H1 (cell line): Measurements from ENCODE around the gene PBX1. TPM values are rescaled to one million over a fixed set of nuclear protein-coding genes. Genes with fewer than 3 reads are reported as not detected.

ENCODE experiments used
- CTCF ChIA-PET: fragments of 300-600 bp; sonication (Branson Sonifier 250); formaldehyde crosslinking; loops from one replicate; lab custom pipeline; 2021; ENCODE audit not compliant: partially characterized antibody; lab: Charles Lee
- POLR2A ChIA-PET: fragments of 300-600 bp; sonication (Branson Sonifier 250); formaldehyde crosslinking; loops from one replicate; lab custom pipeline; 2021; ENCODE audit warnings: inconsistent platforms; ENCODE audit not compliant: partially characterized antibody; lab: Charles Lee
- DNase-seq, 2 experiments: peaks; one replicate each; pipeline versions ENCODE4 v3.0.0 to v3.0.0-alpha.2; 2010 to 2022; ENCODE audit warnings: low spot score in 2 of 2, low read depth in 1 of 2, mixed read lengths in 1 of 2
- FAIRE-seq: peaks from 2 replicates; lab custom pipeline; 2011; peaks lifted over from hg19 to GRCh38; lab: Jason Lieb, UNC
- H2AFZ ChIP-seq: 2 replicates; pipeline ENCODE4 v1.8.1; 2012; ENCODE audit warnings: low read length, inconsistent platforms
- H2AK5ac ChIP-seq: 2 replicates; pipeline ENCODE4 v1.6.1; 2013; ENCODE audit warnings: low read depth, low read length
- H2BK120ac ChIP-seq: replicated peaks from 2 replicates; pipeline ENCODE3; 2013; ENCODE audit warnings: low read depth, low read length, inconsistent platforms
- H2BK12ac ChIP-seq: 2 replicates; pipeline ENCODE4 v1.6.1; 2013; ENCODE audit warnings: low read depth, low read length
- H2BK15ac ChIP-seq: 2 replicates; pipeline ENCODE4 v1.6.1; 2013; ENCODE audit warnings: low read length
- H2BK20ac ChIP-seq: 2 replicates; pipeline ENCODE4 v1.6.1; 2013; ENCODE audit warnings: low read length
- H2BK5ac ChIP-seq: 2 replicates; pipeline ENCODE4 v1.6.1; 2013; ENCODE audit warnings: low read depth, low read length
- H3K14ac ChIP-seq: 2 replicates; pipeline ENCODE4 v1.6.1; 2013; ENCODE audit warnings: inconsistent platforms; ENCODE audit not compliant: insufficient read length
- H3K18ac ChIP-seq: 2 replicates; pipeline ENCODE4 v1.6.1; 2013; ENCODE audit warnings: low read length; ENCODE audit errors: extremely low read depth
- H3K23ac ChIP-seq: 2 replicates; pipeline ENCODE4 v1.6.1; 2013; ENCODE audit warnings: inconsistent platforms; ENCODE audit not compliant: insufficient read length
- H3K23me2 ChIP-seq: 2 replicates; pipeline ENCODE4 v1.6.1; 2013; ENCODE audit warnings: low read depth, low read length
- H3K27ac ChIP-seq: 2 replicates; pipeline ENCODE4 v1.6.1; 2011; ENCODE audit warnings: low read depth, low read length, inconsistent platforms
- H3K27me3 ChIP-seq, 4 experiments: replicated peaks in 1 of 4; 1 replicate in 1 of 4; 2 replicates in 3 of 4; pipeline versions ENCODE4 v1.6.1 to v1.8.1; 2011 to 2013; ENCODE audit warnings: low read length in 3 of 4, mild to moderate bottlenecking in 3 of 4, inconsistent platforms in 2 of 4, mixed read lengths in 2 of 4, moderate library complexity in 1 of 4; ENCODE audit not compliant: control insufficient read depth in 3 of 4, insufficient read depth in 3 of 4; ENCODE audit errors: extremely low read depth in 1 of 4
- H3K36me3 ChIP-seq, 4 experiments: 2 replicates each; pipeline versions ENCODE4 v1.6.1 to v1.8.1; 2011 to 2013; ENCODE audit warnings: mild to moderate bottlenecking in 4 of 4, low read length in 3 of 4, moderate library complexity in 2 of 4, control low read depth in 1 of 4, inconsistent platforms in 1 of 4; ENCODE audit not compliant: insufficient read depth in 4 of 4, control insufficient read depth in 2 of 4
- H3K4ac ChIP-seq: replicated peaks from 2 replicates; pipeline ENCODE3; 2013; ENCODE audit warnings: low read length, low read depth, mixed read lengths, inconsistent platforms; ENCODE audit not compliant: insufficient read length
- H3K4me1 ChIP-seq, 4 experiments: replicated peaks in 1 of 4; 1 replicate in 1 of 4; 2 replicates in 3 of 4; pipeline versions ENCODE4 v1.6.1 to v1.8.1; 2011 to 2013; ENCODE audit warnings: low read length in 3 of 4, inconsistent platforms in 2 of 4, mixed read lengths in 1 of 4; ENCODE audit not compliant: insufficient read depth in 4 of 4, control insufficient read depth in 3 of 4
- H3K4me2 ChIP-seq, 2 experiments: 2 replicates each; pipeline versions ENCODE4 v1.6.1 to v1.8.1; 2011 to 2013; ENCODE audit warnings: low read depth in 2 of 2, low read length in 2 of 2, control low read depth in 1 of 2, inconsistent platforms in 1 of 2, mild to moderate bottlenecking in 1 of 2; ENCODE audit not compliant: insufficient read depth in 1 of 2
- H3K4me3 ChIP-seq, 4 experiments: fragments of 200-600, 300-600 bp in 1 of 4; sonication (generic), shearing (Covaris generic), sonication (Bioruptor Twin) in 1 of 4; 2 replicates each; pipeline versions ENCODE4 v1.5.1 to v1.8.1; 2011 to 2016; ENCODE audit warnings: low read length in 4 of 4, low read depth in 3 of 4, control low read depth in 2 of 4, inconsistent platforms in 2 of 4, mild to moderate bottlenecking in 2 of 4, mixed read lengths in 1 of 4, moderate library complexity in 1 of 4; ENCODE audit not compliant: insufficient read depth in 2 of 4; ENCODE audit errors: extremely low read depth in 1 of 4
- H3K56ac ChIP-seq: replicated peaks from 2 replicates; pipeline ENCODE3; 2013; ENCODE audit warnings: low read depth, mild to moderate bottlenecking, mixed read lengths, low read length, inconsistent platforms; ENCODE audit not compliant: insufficient read length
- H3K79me1 ChIP-seq: 2 replicates; pipeline ENCODE4 v1.6.1; 2013; ENCODE audit warnings: low read depth, low read length, control low read depth
- H3K79me2 ChIP-seq, 2 experiments: 2 replicates each; pipeline versions ENCODE4 v1.6.1 to v1.8.1; 2012 to 2013; ENCODE audit warnings: low read length in 2 of 2, mild to moderate bottlenecking in 2 of 2, inconsistent platforms in 1 of 2; ENCODE audit not compliant: insufficient read depth in 2 of 2, control insufficient read depth in 1 of 2
- H3K9ac ChIP-seq, 4 experiments: replicated peaks in 1 of 4; 1 replicate in 1 of 4; 2 replicates in 3 of 4; pipeline versions ENCODE4 v1.6.1 to v1.8.1; 2011 to 2013; ENCODE audit warnings: low read depth in 3 of 4, low read length in 3 of 4, control low read depth in 2 of 4, mild to moderate bottlenecking in 2 of 4, moderate library complexity in 2 of 4, inconsistent platforms in 1 of 4; ENCODE audit errors: extremely low read depth in 1 of 4
- H3K9me3 ChIP-seq, 2 experiments: 2 replicates each; pipeline versions ENCODE4 v1.6.1 to v1.8.1; 2012 to 2013; ENCODE audit warnings: mild to moderate bottlenecking in 2 of 2, moderate library complexity in 2 of 2, control low read depth in 1 of 2, inconsistent platforms in 1 of 2, low read depth in 1 of 2, low read length in 1 of 2, mixed read lengths in 1 of 2; ENCODE audit not compliant: insufficient read depth in 2 of 2
- H4K20me1 ChIP-seq, 2 experiments: replicated peaks in 1 of 2; 2 replicates each; pipeline versions ENCODE3 to v1.8.1; 2011 to 2013; ENCODE audit warnings: inconsistent platforms in 2 of 2, low read length in 2 of 2, mild to moderate bottlenecking in 1 of 2; ENCODE audit not compliant: insufficient read depth in 2 of 2, control insufficient read depth in 1 of 2
- H4K5ac ChIP-seq: 2 replicates; pipeline ENCODE4 v1.6.1; 2013; ENCODE audit warnings: low read length, low read depth, mixed read lengths, inconsistent platforms; ENCODE audit not compliant: insufficient read length
- H4K8ac ChIP-seq: 2 replicates; pipeline ENCODE4 v1.8.0; 2013; ENCODE audit warnings: mild to moderate bottlenecking, moderate library complexity, low read length, inconsistent platforms; ENCODE audit not compliant: insufficient read depth; ENCODE audit errors: extremely low read depth
- H4K91ac ChIP-seq: replicated peaks from 2 replicates; pipeline ENCODE3; 2013; ENCODE audit warnings: low read length, mixed read lengths, inconsistent platforms; ENCODE audit not compliant: insufficient read length
- ATF3 ChIP-seq: IDR thresholded peaks from 2 replicates; pipeline ENCODE4 v1.6.1; 2011; ENCODE audit warnings: low read depth, mild to moderate bottlenecking, low read length; ENCODE audit not compliant: insufficient read depth
- BCL11A ChIP-seq, 2 experiments: IDR thresholded peaks; one replicate each; pipeline ENCODE4 v1.6.1; 2011; ENCODE audit warnings: low read depth in 2 of 2, low read length in 2 of 2, mild to moderate bottlenecking in 2 of 2
- CBX5 ChIP-seq: fragments of 300-800, 300-1000 bp; sonication (generic); IDR thresholded peaks from 2 replicates; pipeline ENCODE4 v1.7.1; 2016; ENCODE audit warnings: antibody characterized with exemption, low read length, low read depth
- EGR1 ChIP-seq: IDR thresholded peaks from 2 replicates; pipeline ENCODE4 v1.6.1; 2011; ENCODE audit warnings: low read depth, low read length, borderline replicate concordance
- JUN ChIP-seq: IDR thresholded peaks from 2 replicates; pipeline ENCODE4 v1.6.1; 2011; ENCODE audit warnings: low read depth, mild to moderate bottlenecking, improper control_type of control experiment, low read length
- KDM4A ChIP-seq: IDR thresholded peaks from one replicate; pipeline ENCODE4 v1.7.1; 2012; ENCODE audit warnings: low read depth, mild to moderate bottlenecking, moderate library complexity, low read length, inconsistent platforms; ENCODE audit not compliant: severe bottlenecking
- KDM5A ChIP-seq: fragments of 200-600 bp; IDR thresholded peaks from 2 replicates; pipeline ENCODE4 v1.7.1; 2012; ENCODE audit warnings: mild to moderate bottlenecking, low read length, inconsistent platforms, mixed read lengths
- RBBP5 ChIP-seq: IDR thresholded peaks from 2 replicates; pipeline ENCODE4 v1.7.1; 2012; ENCODE audit warnings: low read depth, mild to moderate bottlenecking, inconsistent platforms, low read length, moderate library complexity, borderline replicate concordance
- RFX5 ChIP-seq: IDR thresholded peaks from 2 replicates; pipeline ENCODE4 v1.6.1; 2011; ENCODE audit warnings: low read depth, low read length, improper control_type of control experiment, borderline replicate concordance
- RNF2 ChIP-seq: fragments of 200-900, 300-1000 bp; sonication (generic); IDR thresholded peaks from 2 replicates; pipeline ENCODE4 v1.7.1; 2016; ENCODE audit warnings: borderline replicate concordance, low read depth, mild to moderate bottlenecking, antibody characterized with exemption, low read length; ENCODE audit not compliant: poor library complexity, severe bottlenecking; ENCODE audit errors: missing control alignments
- SP2 ChIP-seq: IDR thresholded peaks from 2 replicates; pipeline ENCODE4 v1.6.1; 2012; ENCODE audit warnings: mild to moderate bottlenecking, low read length, inconsistent platforms
- SP4 ChIP-seq: IDR thresholded peaks from 2 replicates; pipeline ENCODE4 v1.6.1; 2012; ENCODE audit warnings: low read length, inconsistent platforms
- TBP ChIP-seq: IDR thresholded peaks from 2 replicates; pipeline ENCODE4 v1.6.1; 2011; ENCODE audit warnings: low read depth, low read length, improper control_type of control experiment
- WGBS, 2 experiments: shearing (Covaris generic) in 1 of 2; methylation state at CpG; one replicate each; pipeline versions ENCODE4 v1.1.6 to v1.1.7; 2013 to 2015; ENCODE audit warnings: low lambda C conversion rate in 2 of 2, mixed read lengths in 2 of 2, inconsistent platforms in 1 of 2, low coverage in 1 of 2, missing lambda C conversion rate in 1 of 2; ENCODE audit not compliant: insufficient replicate concordance in 2 of 2, insufficient coverage in 1 of 2, insufficient read length in 1 of 2; ENCODE audit errors: extremely low coverage in 1 of 2, missing lambda C conversion rate in 1 of 2; 5-methylcytosine and 5-hydroxymethylcytosine counted together
- polyA plus RNA-seq, 7 experiments: library from polyadenylated mRNA; depleted of rRNA in 3 of 7; stranded (reverse) in 5 of 7; unstranded in 2 of 7; fragments of >200 nt in 5 of 7; fragments of 200-250 nt in 2 of 7; gene quantifications; 1 replicate in 5 of 7; 2 replicates in 1 of 7; 4 replicates in 1 of 7; pipeline versions ENCODE4 v1.2.1 to v1.2.3, GENCODE V29; 2011 to 2013; ENCODE audit warnings: missing spikeins in 2 of 7, mixed read lengths in 2 of 7
- total RNA-seq: library from RNA; stranded (reverse); fragmentation: NEBNext Ultra II Directional; extraction: Animal tissue kit (Norgen Biotek cat#: 25700); gene quantifications from 2 replicates; pipeline ENCODE4 v1.2.1, GENCODE V29; 2021

The PBX1 gene
- total and polyA plus RNA-seq, 2 of the 8 experiments (the other 6 are each of a cell fraction or from before 2014, with no cell fraction given): 87.4 to 124 TPM

GRCh38 chr1:164716992-164717703 lies 158.2 kb downstream of the PBX1 start:
- Histone ChIP-seq H2BK5ac (no peak overlapping the region), H3K18ac (no peak overlapping the region), H2BK120ac (no peak overlapping the region), H2BK12ac (no peak overlapping the region), H3K4me1 (peaks cover 7 to 11% (median 10%) of the 10 kb centered on the region in 4 experiments), H4K91ac (no peak overlapping the region), H4K20me1 (peaks cover 7 to 8% of the 10 kb centered on the region in 2 experiments), H2BK15ac (no peak overlapping the region), H3K23me2 (no peaks in the 10 kb centered on the region; the same call in 1 of the 2 replicates), H3K9ac (no peak overlapping the region), H3K4me2 (no peak overlapping the region), H3K27me3 (no peaks in the 10 kb centered on the region), H3K79me1 (peaks cover 8% of the 10 kb centered on the region), H2AFZ (no peak overlapping the region), H3K27ac (no peak overlapping the region), H3K9me3 (no peaks in the 10 kb centered on the region), H3K56ac (no peak overlapping the region), H4K8ac (no peak overlapping the region), H3K4ac (no peak overlapping the region), H3K36me3 (no peaks in the 10 kb centered on the region), H3K79me2 (peaks cover 0 to 98% of the 10 kb centered on the region in 2 experiments; a peak in 2 of 4 replicates), H2BK20ac (no peak overlapping the region), H3K14ac (no peak overlapping the region), H3K4me3 (no peak overlapping the region), H2AK5ac (no peak overlapping the region), H3K23ac (no peak overlapping the region), H4K5ac (no peak overlapping the region)
- POLR2A ChIA-PET: no interaction called here
- WGBS, 2 experiments: 95% methylated on average over 8 of the region's 8 CpGs; no CpG with 5 or more reads in 1 of the 2 experiments
- DNase-seq: no peak
- CTCF ChIA-PET: no interaction called here
- no peak for FAIRE-seq
- TF ChIP-seq CBX5 (no peak), KDM5A (no peak), KDM4A (no peak), SP2 (no peak), RNF2 (no peak), ATF3 (no peak), SP4 (no peak), JUN (no peak), EGR1 (no peak), BCL11A (IDR thresholded peaks at IDR 0.05; ENCODE audit: low read depth in 2 of 2, low read length in 2 of 2) (no peak), RFX5 (no peak), TBP (no peak), RBBP5 (no peak)
